ENCODE results near the gene BAG3. TPM values are rescaled to one million over a fixed set of nuclear protein-coding genes. Genes with fewer than 3 reads are reported as not detected.
A peak's percentile ranks its signal among the peaks of the same experiment; 100 is the strongest.

The BAG3 gene
- 10 to 100 TPM; 23.0 to 53.8 (median 40.3) TPM for total RNA-seq

- TF ChIP-seq POLR2A (IDR thresholded peaks at IDR 0.05), result peak in 3 of 4 donors; percentile 78 to 88 (median 87)
- TF ChIP-seq POLR2AphosphoS5 (IDR thresholded peaks at IDR 0.05), result peak; percentile 75 to 94
- peak in 1 of 4 donors; percentile 16 for TF ChIP-seq EP300 (IDR thresholded peaks at IDR 0.05)
- no peak for TF ChIP-seq CTCF (IDR thresholded peaks at IDR 0.05)
- peak within 1 kb of the TSS; percentile 65 to 97 (median 87) for H3K4me3 ChIP-seq
- no peaks in the 10 kb centered on the region for H3K36me3 ChIP-seq
- peaks cover 0 to 8% (median 0%) of the 10 kb centered on the region in 4 donors for H3K27me3 ChIP-seq
- ATAC-seq (ENCODE audit: low FRiP score in 2 of 2) (peak; percentile 95), DNase-seq (peak; percentile 95 to 96)
- H3K27ac ChIP-seq, result peak within 1 kb of the TSS; percentile 97 to 100 (median 98)
- peaks cover 25 to 38% (median 30%) of the 10 kb centered on the region in 4 donors for H3K4me1 ChIP-seq
- no peaks in the 10 kb centered on the region for H3K9me3 ChIP-seq
- 1% methylated on average over 21 to 48 of the region's 60 CpGs for WGBS, 2 donors
Observed at GRCh38 chr10:119650692-119651513, at the start of gene BAG3. TSS of gene BAG3 (plus strand) at chr10:119651380. CDS start at chr10:119651676, 296 bp downstream.

- Histone ChIP-seq H3K27me3 (no peaks in the 10 kb centered on the region), H3K9me3 (no peaks in the 10 kb centered on the region), H3K4me3 (no peak overlapping the region), H3K36me3 (no peaks in the 10 kb centered on the region), H3K4me1 (peaks cover 2 to 4% (median 4%) of the 10 kb centered on the region in 4 donors), H3K27ac (no peak overlapping the region)
- TF ChIP-seq CTCF (IDR thresholded peaks at IDR 0.05), result peak in 4 of 6 experiments; percentile 16 to 24 (median 20)
- TF ChIP-seq POLR2A (IDR thresholded peaks at IDR 0.05), result no peak
- TF ChIP-seq POLR2AphosphoS5 (IDR thresholded peaks at IDR 0.05), result no peak
- TF ChIP-seq EP300 (IDR thresholded peaks at IDR 0.05), result no peak
- 40 to 69% methylated on average over 1 to 2 of the region's 2 CpGs for WGBS, 2 donors
- DNase-seq (peak in 1 of 2 donors; percentile 41), ATAC-seq (ENCODE audit: low FRiP score in 2 of 2) (peak in 1 of 2 donors; percentile 43)
Observed at GRCh38 chr10:119602241-119603095, 48.7 kb upstream of the BAG3 start.

GRCh38 chr10:119604468-119604867 is 46.7 kb upstream of the BAG3 start:
- Histone ChIP-seq H3K4me1 (peaks cover 0 to 6% (median 2%) of the 10 kb centered on the region in 4 donors), H3K36me3 (no peaks in the 10 kb centered on the region), H3K9me3 (no peaks in the 10 kb centered on the region), H3K27ac (no peak overlapping the region), H3K4me3 (no peak overlapping the region), H3K27me3 (no peaks in the 10 kb centered on the region)
- no peak for TF ChIP-seq CTCF (IDR thresholded peaks at IDR 0.05)
- no peak for TF ChIP-seq POLR2A (IDR thresholded peaks at IDR 0.05)
- TF ChIP-seq EP300 (IDR thresholded peaks at IDR 0.05), result no peak
- no peak for TF ChIP-seq POLR2AphosphoS5 (IDR thresholded peaks at IDR 0.05)
- DNase-seq (no peak), ATAC-seq (ENCODE audit: low FRiP score in 2 of 2) (no peak)

GRCh38 chr10:119608316-119609155 is 42.6 kb upstream of the BAG3 start:
- H3K4me1 ChIP-seq, result peaks cover 0 to 6% (median 2%) of the 10 kb centered on the region in 4 donors
- no peak overlapping the region for H3K4me3 ChIP-seq
- H3K27me3 ChIP-seq, result no peaks in the 10 kb centered on the region
- DNase-seq, result peak in 1 of 2 donors; percentile 56
- H3K27ac ChIP-seq, result no peak overlapping the region
- no peaks in the 10 kb centered on the region for H3K36me3 ChIP-seq
- TF ChIP-seq POLR2A (IDR thresholded peaks at IDR 0.05), result no peak
- peak in 5 of 6 experiments; percentile 38 to 59 (median 58) for TF ChIP-seq CTCF (IDR thresholded peaks at IDR 0.05)
- no peak for TF ChIP-seq POLR2AphosphoS5 (IDR thresholded peaks at IDR 0.05)
- no peak for TF ChIP-seq EP300 (IDR thresholded peaks at IDR 0.05)
- peak; percentile 69 to 71 for ATAC-seq (ENCODE audit: low FRiP score in 2 of 2)
- WGBS, 2 donors, result 22 to 24% methylated on average over 15 of the region's 15 CpGs
- H3K9me3 ChIP-seq, result no peaks in the 10 kb centered on the region

Measured in upper lobe of left lung (tissue), 6 donors.